Subcutaneous adipose tissue (tissue), 4 donors: ENCODE measurements around the gene BBLN. TPM values are rescaled to one million over a fixed set of nuclear protein-coding genes. Genes with fewer than 3 reads are reported as not detected.

Experiments used
- total RNA-seq, 4 donors: library from RNA; depleted of rRNA; stranded (reverse); fragments of >200 nt; gene quantifications; one replicate each; pipeline ENCODE4 v1.1.0, GENCODE V29; 2016
- TF ChIP-seq, protein P1 (sequence below): fragments of 450-650 bp; IDR thresholded peaks from one replicate; pipeline ENCODE4 v1.5.1; 2016; ENCODE audit warnings: low read depth, mild to moderate bottlenecking, control low read depth, antibody characterized with exemption, moderate library complexity

BBLN gene
- total RNA-seq, 4 donors from 2014 or later = 57.7 to 307 (median 228) TPM

DNA sequence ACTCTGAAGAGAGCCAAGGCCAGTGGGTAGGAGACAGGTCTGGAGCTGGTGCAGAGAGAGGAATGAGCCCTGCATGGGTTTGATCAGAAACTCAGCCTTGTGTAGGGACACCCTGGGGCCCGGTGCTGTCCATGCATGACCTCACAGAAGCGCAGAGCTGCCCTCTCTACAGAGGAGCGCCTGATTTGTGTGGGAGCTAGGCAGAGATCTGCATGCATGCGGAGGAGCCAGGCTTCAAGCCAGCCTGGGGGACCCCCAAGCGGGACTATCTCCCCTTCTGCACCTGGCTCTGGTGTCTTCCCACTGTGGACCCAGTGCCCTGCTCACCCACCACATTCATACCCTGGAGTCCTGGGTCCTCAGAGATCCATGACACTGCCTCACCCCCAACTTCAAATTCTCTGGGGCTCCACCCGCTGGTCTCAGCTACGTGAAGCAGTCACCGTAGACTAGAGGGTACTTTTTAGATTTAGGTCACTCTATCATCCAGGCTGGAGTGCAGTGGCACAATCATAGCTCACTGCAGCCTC is 13.4 kb upstream of the BBLN start:
- TF ChIP-seq, protein P1, sequence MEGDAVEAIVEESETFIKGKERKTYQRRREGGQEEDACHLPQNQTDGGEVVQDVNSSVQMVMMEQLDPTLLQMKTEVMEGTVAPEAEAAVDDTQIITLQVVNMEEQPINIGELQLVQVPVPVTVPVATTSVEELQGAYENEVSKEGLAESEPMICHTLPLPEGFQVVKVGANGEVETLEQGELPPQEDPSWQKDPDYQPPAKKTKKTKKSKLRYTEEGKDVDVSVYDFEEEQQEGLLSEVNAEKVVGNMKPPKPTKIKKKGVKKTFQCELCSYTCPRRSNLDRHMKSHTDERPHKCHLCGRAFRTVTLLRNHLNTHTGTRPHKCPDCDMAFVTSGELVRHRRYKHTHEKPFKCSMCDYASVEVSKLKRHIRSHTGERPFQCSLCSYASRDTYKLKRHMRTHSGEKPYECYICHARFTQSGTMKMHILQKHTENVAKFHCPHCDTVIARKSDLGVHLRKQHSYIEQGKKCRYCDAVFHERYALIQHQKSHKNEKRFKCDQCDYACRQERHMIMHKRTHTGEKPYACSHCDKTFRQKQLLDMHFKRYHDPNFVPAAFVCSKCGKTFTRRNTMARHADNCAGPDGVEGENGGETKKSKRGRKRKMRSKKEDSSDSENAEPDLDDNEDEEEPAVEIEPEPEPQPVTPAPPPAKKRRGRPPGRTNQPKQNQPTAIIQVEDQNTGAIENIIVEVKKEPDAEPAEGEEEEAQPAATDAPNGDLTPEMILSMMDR = no peak

DNA sequence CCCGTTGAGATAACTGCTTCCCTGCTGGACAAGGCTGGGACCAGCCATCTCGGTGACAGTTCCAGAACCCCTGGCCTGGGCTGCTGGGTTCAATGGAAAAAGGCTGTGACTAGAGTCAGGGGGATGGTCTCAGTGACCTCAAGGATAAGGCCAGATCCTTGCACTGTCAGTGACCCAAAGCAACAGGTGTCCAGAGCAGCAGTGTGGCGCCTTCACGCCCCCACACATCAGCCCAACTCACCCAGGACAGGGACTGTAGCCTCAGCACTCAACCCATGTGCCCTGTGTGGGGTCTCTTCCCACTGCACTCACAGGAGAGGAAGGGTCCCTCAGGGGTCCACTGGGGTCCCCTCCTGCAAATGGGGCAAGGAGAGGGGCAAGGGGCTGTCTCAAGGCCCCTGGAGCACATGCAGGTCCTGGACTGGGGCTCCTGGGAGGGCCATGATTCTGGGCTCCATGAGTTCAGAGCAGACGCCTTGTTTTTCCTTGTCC is 11.5 kb upstream of the BBLN start:
- TF ChIP-seq, protein P1 = no peak

DNA sequence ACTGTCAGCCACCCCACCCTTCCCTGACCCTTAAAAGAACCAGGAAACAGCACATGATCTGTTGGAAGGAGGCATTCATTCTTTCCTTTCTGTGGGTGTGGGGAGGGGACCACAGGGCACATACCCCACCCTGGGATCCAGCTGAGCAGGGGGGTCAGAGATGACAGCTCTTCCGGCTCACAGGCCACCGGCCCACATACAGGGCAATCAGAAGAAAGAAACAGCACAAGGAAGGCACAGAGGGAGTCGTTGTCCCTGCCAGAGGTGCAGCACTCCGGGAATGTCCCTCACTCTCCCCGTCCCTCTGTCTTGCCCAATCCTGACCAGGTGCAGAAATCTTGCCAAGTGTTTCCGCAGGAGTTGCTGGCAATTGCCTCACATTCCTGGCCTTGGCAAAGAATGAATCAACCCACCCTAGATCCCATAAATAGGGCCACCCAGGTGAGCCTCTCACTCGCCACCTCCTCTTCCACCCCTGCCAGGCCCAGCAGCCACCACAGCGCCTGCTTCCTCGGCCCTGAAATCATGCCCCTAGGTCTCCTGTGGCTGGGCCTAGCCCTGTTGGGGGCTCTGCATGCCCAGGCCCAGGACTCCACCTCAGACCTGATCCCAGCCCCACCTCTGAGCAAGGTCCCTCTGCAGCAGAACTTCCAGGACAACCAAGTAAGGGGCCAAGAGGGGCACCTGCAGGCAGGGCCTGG is 10.9 kb upstream of the BBLN start, which contains the start of gene LCN2:
LCN2 (plus strand) TSS at position 453 of the 701 bp plus-strand sequence; CDS start at position 526, 73 bp downstream.
- TF ChIP-seq, protein P1 = no peak

DNA sequence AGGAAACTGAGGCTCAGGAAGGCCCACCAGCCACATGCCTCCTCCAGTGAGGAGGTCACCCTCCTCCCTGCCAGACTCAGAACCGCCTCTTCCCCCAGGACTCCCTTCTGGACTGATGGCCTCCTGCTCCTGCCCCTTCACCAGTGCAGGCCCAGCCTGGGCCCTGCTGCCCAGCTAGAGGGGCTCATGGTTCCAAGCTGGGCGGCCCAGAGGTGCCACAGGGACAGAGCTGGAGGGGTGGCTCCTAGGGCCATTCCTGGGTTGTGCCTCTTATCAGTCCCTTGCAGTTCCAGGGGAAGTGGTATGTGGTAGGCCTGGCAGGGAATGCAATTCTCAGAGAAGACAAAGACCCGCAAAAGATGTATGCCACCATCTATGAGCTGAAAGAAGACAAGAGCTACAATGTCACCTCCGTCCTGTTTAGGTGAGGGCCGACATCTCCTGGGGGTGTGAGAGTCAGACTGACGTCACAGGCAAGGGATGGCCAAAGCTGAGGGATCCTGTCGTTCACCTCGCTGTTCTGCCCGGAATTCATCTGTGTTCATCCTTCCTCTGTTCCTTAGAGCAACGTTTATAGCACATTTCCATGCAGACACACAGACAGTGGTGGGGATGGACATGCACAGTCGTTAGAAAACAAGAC is 10.0 kb upstream of the BBLN start:
- TF ChIP-seq, protein P1 = no peak

DNA sequence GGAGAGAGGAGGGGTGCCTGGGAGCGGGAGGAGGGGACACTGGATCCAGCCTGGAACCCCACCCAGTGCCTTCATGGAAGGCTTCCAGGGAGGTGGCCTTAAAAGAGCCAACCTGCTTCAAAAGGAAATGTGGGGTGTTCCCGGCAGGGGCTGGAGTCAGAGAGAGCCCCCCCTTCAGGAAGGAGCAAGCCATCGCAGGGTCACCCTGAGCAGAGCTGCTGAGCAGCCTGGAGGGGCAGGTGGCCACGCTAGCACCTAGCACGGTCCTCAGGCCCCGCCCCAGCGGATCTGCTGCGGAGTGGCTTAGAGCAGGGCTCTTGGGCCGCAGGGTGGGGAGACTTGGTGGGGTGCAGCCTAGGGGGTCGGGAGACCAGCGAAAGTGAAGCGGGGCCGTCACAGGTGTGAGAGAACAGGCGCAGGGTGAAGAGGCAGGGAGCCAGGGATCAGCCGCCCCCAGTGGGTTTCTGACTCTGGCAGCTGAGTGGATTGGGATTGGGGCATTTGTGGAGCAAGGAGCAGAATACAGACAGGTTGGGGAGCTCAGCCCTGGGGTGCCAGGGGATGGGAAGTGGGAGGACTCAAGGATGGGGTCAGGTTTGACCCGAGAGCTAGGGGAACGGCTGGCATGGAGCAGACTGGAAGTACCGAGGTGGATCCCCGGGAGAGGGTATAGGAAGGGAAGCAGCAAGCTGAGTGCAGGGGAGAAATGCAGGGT is 9.3 kb upstream of the BBLN start:
- TF ChIP-seq, protein P1 = no peak

DNA sequence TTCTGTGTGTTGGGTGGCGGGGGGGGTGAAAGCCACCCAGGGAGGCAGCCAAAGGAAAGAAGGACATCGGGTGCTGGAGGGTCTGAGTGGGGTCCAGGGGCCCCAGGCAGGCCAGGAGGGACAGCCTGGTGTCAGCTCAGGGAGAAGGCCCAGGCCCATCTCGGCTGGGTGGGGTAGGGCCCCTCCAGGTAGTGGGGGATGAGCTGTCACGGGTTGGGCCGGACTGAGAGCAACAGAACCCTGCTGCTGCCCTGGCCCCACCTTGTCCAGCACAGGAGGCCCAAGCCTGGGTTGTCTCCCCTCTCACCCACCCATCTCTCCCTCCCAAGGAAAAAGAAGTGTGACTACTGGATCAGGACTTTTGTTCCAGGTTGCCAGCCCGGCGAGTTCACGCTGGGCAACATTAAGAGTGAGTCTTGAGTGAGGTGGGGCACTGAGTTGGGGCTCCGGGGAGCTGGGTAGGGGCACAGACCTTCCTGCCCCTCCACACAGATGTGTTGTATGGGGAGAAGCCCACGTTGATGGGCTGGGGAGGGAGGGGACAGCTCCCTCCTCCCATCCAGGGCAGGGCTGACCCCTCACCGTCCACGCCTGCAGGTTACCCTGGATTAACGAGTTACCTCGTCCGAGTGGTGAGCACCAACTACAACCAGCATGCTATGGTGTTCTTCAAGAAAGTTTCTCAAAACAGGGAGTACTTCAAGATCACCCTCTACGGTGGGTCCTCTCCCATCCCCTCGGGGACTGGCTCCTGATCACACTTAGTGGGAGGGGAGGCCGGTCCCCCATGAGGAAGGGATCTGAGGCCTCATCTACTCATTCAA is 8.5 kb upstream of the BBLN start:
- TF ChIP-seq, protein P1 = no peak
